RPMI7951 (cell line): ENCODE results near the gene TAPT1. TPM values are rescaled to one million over a fixed set of nuclear protein-coding genes. Genes with fewer than 3 reads are reported as not detected.

Source experiments
- DNase-seq: peaks from one replicate; pipeline ENCODE4 v3.0.0-alpha.2; 2012; ENCODE audit warnings: low read depth
- total RNA-seq: library from RNA; depleted of rRNA; stranded (reverse); fragments of >200 nt; shearing (Covaris generic); gene quantifications from 2 replicates; pipeline ENCODE4 v1.2.3, GENCODE V29; 2014

TAPT1 gene
- total RNA-seq, 1 experiment from 2014 or later, result 16.8 TPM

GRCh38 chr4:16245241-16245640, 19.0 kb upstream of the TAPT1 start:
- DNase-seq, result no peak

- DNase-seq, result no peak
These were observed 17.0 kb upstream of the TAPT1 start for GRCh38 chr4:16243285-16243684.

DNA sequence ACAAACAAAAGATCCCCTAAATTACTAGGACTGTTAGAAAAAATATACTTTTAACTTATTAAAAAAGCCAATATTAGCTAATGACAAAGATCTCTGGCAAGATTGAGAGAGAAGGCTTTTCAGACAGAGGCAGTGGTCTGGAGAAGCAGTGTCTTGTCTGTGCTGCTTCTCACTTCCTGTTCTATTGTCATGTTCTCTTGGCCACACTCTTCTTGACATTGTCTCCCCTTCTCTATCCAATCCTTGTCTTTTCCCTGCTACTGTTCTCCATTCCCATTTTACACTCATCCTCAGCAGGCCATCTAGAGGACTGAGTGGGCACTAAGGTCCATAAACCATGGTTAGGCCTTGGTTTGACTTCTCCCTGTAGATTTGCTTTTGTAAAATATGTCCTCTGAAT, 14.0 kb upstream of the TAPT1 start:
- no peak for DNase-seq

- no peak for DNase-seq
These were observed 12.8 kb upstream of the TAPT1 start for GRCh38 chr4:16239086-16239485.

GRCh38 chr4:16238327-16238726, 12.1 kb upstream of the TAPT1 start:
- no peak for DNase-seq

- no peak for DNase-seq
These were observed 11.4 kb upstream of the TAPT1 start for GRCh38 chr4:16237715-16238114.

DNA sequence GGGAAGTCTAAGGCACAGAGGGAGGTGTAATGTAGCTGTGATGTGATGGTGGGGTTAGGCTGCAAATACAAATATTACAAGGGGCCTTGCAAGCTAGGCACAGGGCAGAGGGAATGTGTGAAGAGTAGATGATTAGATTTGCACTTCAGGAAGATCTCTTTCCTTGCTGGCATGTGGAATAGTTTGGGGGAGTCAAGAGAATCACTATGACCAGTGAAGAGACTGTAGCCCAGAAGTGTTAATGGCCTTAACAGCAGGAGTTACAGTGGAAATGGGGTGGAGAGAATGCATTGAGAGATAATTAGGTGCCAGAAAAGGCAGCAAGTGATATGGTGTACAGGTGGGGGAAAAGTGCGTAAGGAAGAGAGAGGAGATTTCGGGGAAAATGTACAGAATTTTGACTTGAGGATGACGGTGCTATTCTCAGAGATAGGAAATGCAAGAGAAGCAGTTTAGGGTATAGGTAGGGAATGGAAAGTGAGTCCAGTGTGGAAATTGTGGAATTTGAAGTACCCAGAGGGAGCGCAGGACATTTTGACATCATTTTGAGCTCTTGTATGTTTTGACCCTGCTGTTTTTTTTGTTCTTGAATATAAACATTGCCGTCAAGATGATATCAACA, 10.2 kb upstream of the TAPT1 start:
- DNase-seq, result no peak

- DNase-seq, result no peak
These were observed 8.9 kb upstream of the TAPT1 start for GRCh38 chr4:16235209-16235608.

- no peak for DNase-seq
These were observed 7.4 kb upstream of the TAPT1 start for GRCh38 chr4:16233569-16234177.

DNA sequence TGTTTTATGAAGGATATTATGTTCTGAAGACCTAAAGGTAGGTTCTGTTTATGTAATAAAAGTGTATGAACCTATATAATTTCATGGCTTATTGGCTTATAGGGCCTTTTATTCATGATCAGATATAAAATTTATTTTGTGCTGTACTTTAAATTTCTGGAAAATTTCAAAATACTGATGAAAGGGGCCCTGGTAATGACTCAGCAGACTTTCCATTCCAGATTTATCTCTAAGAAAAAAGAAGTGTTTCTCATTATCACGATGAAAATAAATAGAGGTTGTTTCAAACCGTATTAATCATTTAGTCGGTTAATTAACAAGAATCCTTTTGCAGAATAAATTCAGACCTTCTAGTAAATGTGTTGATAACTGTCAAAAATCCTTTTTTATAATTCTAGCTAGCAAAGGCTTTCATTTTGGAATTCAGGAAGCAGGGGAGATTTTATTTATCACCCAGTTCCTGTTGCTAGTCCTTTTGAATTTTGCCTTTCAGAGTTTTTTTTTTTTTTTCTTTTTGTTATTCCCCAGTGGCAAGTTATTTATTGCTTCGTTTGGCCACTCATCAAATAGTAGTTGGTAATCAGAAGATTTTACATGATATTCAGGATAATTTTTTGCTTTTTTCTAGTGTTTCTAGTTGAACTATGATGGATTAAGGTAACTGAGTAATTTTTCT, 5.4 kb upstream of the TAPT1 start:
- DNase-seq, result no peak

DNA sequence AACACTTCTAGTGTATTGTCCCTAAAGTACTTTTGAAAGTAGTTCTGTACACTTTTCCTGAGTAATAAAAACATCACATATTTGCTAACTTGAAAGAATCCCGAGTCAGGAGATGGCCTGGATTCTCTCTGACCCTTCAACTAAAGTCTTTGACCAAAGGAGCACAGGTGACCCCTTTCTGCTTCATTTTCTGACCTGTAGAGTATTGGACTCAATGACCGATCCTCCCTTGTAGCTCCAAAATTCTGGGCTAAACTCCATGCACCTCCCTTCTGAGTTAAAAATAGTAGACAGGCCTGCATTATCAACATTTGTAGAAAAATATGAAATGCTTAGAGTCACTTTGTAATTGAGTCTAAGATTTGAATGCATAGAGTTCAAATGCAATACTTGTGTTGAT, 4.0 kb upstream of the TAPT1 start:
- DNase-seq, result no peak

DNA sequence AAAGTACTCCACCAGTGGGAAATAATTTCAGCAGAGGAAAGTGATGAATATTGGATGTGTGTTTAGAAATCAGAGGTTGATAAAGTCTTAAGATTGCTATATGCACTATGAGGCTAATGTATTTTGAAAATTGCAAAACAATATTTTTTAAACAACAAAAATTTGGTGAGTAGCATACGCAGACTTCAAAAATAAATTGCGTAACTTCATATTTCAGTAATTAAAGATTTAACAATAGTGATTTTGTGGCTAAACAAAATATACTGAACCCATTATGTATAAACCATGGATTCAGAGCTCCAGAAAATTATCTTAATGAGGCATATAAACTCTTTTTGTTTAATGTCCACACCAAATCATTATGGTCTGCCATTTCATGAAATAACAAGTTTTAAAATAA, 3.3 kb upstream of the TAPT1 start:
- no peak for DNase-seq

GRCh38 chr4:16227462-16227868, 1.2 kb upstream of the TAPT1 start:
- DNase-seq, result peak; percentile 39

- DNase-seq, result peak; percentile 38
These were observed 668 bp upstream of the TAPT1 start for GRCh38 chr4:16226816-16227461.

- peak; percentile 24 for DNase-seq
These were observed 956 bp downstream of the TAPT1 start for GRCh38 chr4:16225167-16225862.

- DNase-seq, result no peak
These were observed 1.8 kb downstream of the TAPT1 start for GRCh38 chr4:16224264-16225166.

DNA sequence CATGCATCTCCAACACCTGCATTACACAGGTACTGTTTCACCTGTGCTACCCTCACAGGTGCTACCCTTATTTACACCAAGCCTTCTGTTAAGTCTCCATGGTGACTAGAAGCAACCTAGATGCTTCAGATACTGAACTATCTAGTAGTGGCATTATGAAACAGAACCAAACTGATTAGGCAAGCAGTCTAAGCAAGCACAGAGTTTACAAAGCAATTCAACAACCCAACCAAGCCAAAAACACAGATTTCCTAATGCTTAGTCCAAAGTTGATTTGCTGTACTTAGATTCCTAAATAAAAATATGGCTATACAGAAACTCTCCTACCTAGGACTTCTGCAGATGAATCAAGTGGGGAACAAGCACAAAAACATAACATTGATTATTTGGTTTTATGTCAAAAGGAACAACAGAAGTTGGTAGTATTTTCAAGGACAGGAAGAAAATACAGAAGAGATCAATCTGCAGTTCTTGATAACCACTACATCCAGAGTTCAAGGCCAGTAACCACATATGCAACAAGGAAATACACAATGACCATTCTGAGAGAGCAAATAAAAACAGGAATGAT, 3.2 kb downstream of the TAPT1 start:
- DNase-seq, result no peak

DNA sequence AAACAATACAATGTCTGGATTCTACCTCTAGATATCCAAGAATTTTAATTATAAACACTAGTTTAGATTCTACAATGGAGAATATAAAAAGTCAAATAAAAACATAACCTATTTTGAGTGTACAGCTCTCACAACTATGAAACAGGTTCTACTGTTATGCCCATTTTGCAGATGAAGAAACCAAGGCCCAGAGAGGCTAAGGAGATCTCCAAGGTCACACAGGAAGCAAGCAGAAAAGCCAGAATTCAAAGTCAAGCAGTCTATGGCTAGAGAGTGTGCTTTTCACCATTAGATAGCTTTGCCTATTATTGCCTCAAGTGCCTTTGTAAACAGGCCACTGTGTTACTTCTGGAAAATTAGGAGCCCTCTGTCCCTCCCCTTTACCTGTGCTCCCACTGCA, 7.3 kb downstream of the TAPT1 start:
- DNase-seq, result no peak

DNA sequence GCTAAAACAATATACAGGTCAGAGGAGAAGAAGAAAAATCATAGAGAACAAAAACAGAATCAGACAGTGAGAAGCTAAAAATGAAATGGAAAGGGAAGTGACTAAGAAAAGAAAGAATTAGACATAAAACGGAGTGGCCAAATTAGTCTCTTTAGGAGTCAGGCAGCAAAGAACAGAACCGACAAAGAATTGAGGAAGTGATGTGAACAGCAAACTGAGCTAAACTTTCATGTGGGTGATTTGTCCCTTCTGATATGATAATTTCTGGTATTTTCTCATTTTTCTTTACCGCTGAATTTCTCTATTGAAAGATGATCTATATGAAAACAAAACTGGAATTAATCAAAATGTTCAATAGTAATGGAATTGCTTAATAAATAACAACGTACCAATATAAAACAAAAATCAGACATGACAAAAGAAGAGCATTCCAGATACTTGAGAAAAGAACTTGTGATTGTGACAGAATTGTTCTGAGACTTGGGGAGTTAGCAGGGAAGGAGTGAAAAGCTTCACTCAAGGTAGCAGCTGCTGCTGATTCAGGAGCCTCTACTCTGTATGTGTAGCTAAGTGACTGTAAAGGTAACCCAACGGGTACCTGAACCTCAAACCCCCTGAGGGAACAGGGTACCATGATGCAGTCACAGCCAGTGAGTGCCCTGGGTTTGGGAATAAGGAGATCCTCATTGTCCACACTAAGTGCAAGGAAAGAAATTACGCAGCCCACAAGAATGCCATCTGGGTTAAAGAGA, 8.8 kb downstream of the TAPT1 start:
- no peak for DNase-seq

DNA sequence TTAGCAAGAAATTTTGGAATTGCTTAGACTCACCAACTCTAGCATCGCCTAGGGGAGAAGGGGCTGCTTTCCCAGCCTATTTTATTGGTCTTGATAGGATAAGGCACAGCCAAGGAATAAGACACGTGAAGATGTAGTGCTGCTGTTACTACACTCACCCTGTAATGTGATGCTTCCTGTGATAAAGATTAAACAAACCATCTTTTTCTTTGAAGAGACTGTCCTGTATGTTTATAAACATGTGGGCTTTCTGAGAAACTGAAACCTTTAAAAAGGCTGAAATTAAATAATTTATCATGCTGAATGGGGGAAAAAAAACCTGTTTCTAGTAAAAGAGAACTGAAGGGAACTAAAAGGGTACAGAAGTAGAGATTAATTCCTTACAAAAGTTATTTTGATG, 13.2 kb downstream of the TAPT1 start:
- no peak for DNase-seq
